Fibroblast of lung (primary cell): ENCODE results near the gene PTDSS2. TPM values are rescaled to one million over a fixed set of nuclear protein-coding genes. Genes with fewer than 3 reads are reported as not detected.

Source experiments
- DNase-seq, 2 donors: peaks; one replicate each; pipeline versions ENCODE4 v3.0.0 to v3.0.0-alpha.2; 2010; ENCODE audit warnings: low read depth in 2 of 2
- H2AFZ ChIP-seq: 2 replicates; pipeline ENCODE4 v1.5.1; 2012; ENCODE audit warnings: low read length, control low read depth, inconsistent platforms
- H3K27ac ChIP-seq: 2 replicates; pipeline ENCODE4 v1.5.1; 2011; ENCODE audit warnings: low read length, control low read depth; ENCODE audit not compliant: insufficient read depth
- H3K27me3 ChIP-seq: 2 replicates; pipeline ENCODE4 v1.5.1; 2011; ENCODE audit warnings: mild to moderate bottlenecking, low read length; ENCODE audit not compliant: control insufficient read depth, insufficient read depth
- H3K36me3 ChIP-seq: 2 replicates; pipeline ENCODE4 v1.5.1; 2011; ENCODE audit warnings: low read length; ENCODE audit not compliant: control insufficient read depth, insufficient read depth
- H3K4me1 ChIP-seq: 2 replicates; pipeline ENCODE4 v1.5.1; 2011; ENCODE audit warnings: low read length; ENCODE audit not compliant: control insufficient read depth, insufficient read depth; ENCODE audit errors: extremely low read depth
- H3K4me2 ChIP-seq: 2 replicates; pipeline ENCODE4 v1.5.1; 2011; ENCODE audit warnings: low read length, control low read depth; ENCODE audit not compliant: insufficient read depth; ENCODE audit errors: extremely low read depth
- H3K4me3 ChIP-seq, 4 experiments: fragments of 200-600 bp in 1 of 4; sonication (generic) in 1 of 4; replicated peaks in 1 of 4; 2 replicates each; pipeline ENCODE4 v1.5.1; 2011 to 2016; ENCODE audit warnings: low read length in 4 of 4, low read depth in 3 of 4, mild to moderate bottlenecking in 3 of 4, control low read depth in 2 of 4, inconsistent platforms in 1 of 4, mixed read lengths in 1 of 4; ENCODE audit not compliant: insufficient read depth in 1 of 4; ENCODE audit errors: control extremely low read depth in 1 of 4
- H3K79me2 ChIP-seq: 2 replicates; pipeline ENCODE4 v1.5.1; 2012; ENCODE audit warnings: mild to moderate bottlenecking, low read length, inconsistent platforms; ENCODE audit not compliant: control insufficient read depth, insufficient read depth
- H3K9ac ChIP-seq: 2 replicates; pipeline ENCODE4 v1.5.1; 2011; ENCODE audit warnings: mild to moderate bottlenecking, low read length, control low read depth; ENCODE audit not compliant: insufficient read depth
- H3K9me3 ChIP-seq: 2 replicates; pipeline ENCODE4 v1.5.1; 2012; ENCODE audit warnings: low read depth, low read length; ENCODE audit not compliant: control insufficient read depth, insufficient read depth
- H4K20me1 ChIP-seq: 2 replicates; pipeline ENCODE4 v1.5.1; 2011; ENCODE audit warnings: low read length; ENCODE audit not compliant: control insufficient read depth, insufficient read depth; ENCODE audit errors: extremely low read depth
- EZH2 ChIP-seq: IDR thresholded peaks from 2 replicates; pipeline ENCODE4 v1.5.1; 2012; ENCODE audit warnings: low read length, control low read depth, mild to moderate bottlenecking; ENCODE audit errors: missing control alignments
- polyA plus RNA-seq, 2 donors: library from polyadenylated mRNA; depleted of rRNA in 1 of 2; stranded (reverse) in 1 of 2; unstranded in 1 of 2; fragments of >200 nt; gene quantifications; 2 replicates each; pipeline ENCODE4 v1.2.1, GENCODE V29; 2011 to 2012; ENCODE audit warnings: missing spikeins in 1 of 2
- total RNA-seq: library from RNA; depleted of rRNA; stranded (reverse); fragments of >200 nt; gene quantifications from 2 replicates; pipeline ENCODE4 v1.2.1, GENCODE V29; 2014
- TF ChIP-seq, protein P1 (sequence below), 2 donors: IDR thresholded peaks in 1 of 2; conservative IDR thresholded peaks in 1 of 2; 1 replicate in 1 of 2; 2 replicates in 1 of 2; pipeline ENCODE4 v1.5.1; 2011 to 2012; ENCODE audit warnings: low read length in 2 of 2, control low read depth in 1 of 2, inconsistent platforms in 1 of 2, low read depth in 1 of 2, mild to moderate bottlenecking in 1 of 2

The PTDSS2 gene
- total and polyA plus RNA-seq, 2 donors (not counting 1 experiment from before 2014, with no cell fraction given): 17.4 to 36.7 TPM

DNA sequence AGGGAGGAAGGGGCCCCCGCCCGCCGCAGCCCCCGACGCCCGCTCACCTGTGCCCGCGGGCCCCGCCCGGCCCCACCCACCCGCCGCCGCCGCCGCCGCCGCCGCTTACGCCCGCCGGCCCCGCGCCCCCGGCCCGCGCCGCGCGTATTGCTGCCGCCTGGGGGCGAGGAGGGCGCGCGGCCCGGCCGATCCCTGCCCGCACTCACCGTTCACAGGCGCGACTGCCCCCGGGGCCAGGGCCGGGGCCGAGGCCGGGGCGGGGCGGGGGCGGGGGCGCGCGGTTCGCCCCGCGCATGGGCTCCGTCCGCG, 85.1 kb downstream of the PTDSS2 start:
- DNase-seq: no peak
- Histone ChIP-seq H3K4me2 (no peak overlapping the region), H3K27ac (no peak overlapping the region), H3K27me3 (no peaks in the 10 kb centered on the region), H3K79me2 (peaks cover 12% of the 10 kb centered on the region), H3K4me3 (peak overlapping the region in 2 of 4 experiments; percentile 78 to 85), H4K20me1 (no peaks in the 10 kb centered on the region), H3K9me3 (no peaks in the 10 kb centered on the region), H2AFZ (no peak overlapping the region), H3K9ac (peak overlapping the region; percentile 69), H3K36me3 (peaks cover 14% of the 10 kb centered on the region), H3K4me1 (no peaks in the 10 kb centered on the region)
- TF ChIP-seq, protein P1, sequence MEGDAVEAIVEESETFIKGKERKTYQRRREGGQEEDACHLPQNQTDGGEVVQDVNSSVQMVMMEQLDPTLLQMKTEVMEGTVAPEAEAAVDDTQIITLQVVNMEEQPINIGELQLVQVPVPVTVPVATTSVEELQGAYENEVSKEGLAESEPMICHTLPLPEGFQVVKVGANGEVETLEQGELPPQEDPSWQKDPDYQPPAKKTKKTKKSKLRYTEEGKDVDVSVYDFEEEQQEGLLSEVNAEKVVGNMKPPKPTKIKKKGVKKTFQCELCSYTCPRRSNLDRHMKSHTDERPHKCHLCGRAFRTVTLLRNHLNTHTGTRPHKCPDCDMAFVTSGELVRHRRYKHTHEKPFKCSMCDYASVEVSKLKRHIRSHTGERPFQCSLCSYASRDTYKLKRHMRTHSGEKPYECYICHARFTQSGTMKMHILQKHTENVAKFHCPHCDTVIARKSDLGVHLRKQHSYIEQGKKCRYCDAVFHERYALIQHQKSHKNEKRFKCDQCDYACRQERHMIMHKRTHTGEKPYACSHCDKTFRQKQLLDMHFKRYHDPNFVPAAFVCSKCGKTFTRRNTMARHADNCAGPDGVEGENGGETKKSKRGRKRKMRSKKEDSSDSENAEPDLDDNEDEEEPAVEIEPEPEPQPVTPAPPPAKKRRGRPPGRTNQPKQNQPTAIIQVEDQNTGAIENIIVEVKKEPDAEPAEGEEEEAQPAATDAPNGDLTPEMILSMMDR (conservative IDR thresholded peaks at IDR 0.05 in 1 of 2, IDR thresholded peaks at IDR 0.05 in 1 of 2; ENCODE audit: low read depth in 1 of 2, low read length in 2 of 2): no peak
- no peak for TF ChIP-seq EZH2

DNA sequence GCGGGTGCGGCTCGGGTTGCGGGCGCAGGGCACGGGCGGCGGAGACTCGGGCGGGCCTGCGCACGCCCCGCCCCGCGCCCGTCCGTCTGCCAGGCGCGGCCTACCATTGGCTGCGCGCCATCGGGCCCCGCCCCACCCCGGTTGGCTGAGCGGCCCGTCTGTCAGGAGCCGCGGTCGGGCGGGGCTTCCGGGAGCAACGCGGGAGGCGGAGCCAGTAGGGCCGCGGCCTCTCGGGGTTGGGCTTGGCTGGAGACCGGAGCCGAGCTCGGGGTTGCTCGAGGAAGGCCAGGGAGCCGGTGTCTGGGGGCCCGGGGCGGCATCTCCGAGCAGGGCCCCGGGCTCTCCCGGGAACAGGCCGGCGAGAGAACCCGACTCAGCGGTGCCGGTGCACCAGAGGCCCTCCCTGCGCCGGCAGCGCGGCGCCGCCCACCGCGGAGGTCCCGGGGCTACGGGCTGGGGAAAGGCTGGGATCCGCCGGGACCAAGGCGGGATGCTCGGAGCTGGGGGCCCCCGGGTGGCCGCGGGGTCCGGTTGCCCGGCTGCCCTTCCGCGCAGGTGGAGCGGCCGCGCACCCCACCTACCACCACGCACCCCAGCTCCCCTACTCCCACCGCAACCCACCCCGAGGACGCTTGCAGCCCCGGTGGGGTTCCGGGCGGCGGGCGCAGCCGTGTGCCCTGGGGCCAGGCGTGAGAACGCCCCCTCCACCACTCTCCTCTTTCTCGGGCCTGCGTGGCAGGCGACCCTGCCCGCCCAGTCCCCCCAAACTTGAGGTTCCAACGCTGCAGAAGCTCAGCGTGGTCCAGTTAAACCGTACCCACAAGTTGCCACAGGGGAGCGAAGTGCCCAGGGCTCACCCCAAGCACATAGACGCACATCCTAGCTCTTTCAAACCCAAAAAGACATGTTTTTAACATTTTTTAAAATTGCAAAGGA, 85.7 kb downstream of the PTDSS2 start, which contains the start of gene HRAS:
TSS of gene HRAS (minus strand) at position 58 of the 936 bp plus-strand sequence.
- H3K79me2 ChIP-seq: peaks cover 12% of the 10 kb centered on the region

More for the DNA sequence above, 85.7 kb downstream of the PTDSS2 start, which contains the start of gene HRAS:
- H2AFZ ChIP-seq: no peak within 1 kb of the TSS
- TF ChIP-seq EZH2: no peak
- TF ChIP-seq, protein P1 (conservative IDR thresholded peaks at IDR 0.05 in 1 of 2, IDR thresholded peaks at IDR 0.05 in 1 of 2; ENCODE audit: low read depth in 1 of 2, low read length in 2 of 2): no peak
- peak within 1 kb of the TSS; percentile 84 for H3K9ac ChIP-seq
- H3K4me2 ChIP-seq: peak within 1 kb of the TSS; percentile 94
- H3K36me3 ChIP-seq: peaks cover 13% of the 10 kb centered on the region
- H3K9me3 ChIP-seq: no peaks in the 10 kb centered on the region
- H4K20me1 ChIP-seq: no peaks in the 10 kb centered on the region
- H3K27me3 ChIP-seq: no peaks in the 10 kb centered on the region
- H3K4me1 ChIP-seq: no peaks in the 10 kb centered on the region
- peak within 1 kb of the TSS; percentile 63 to 89 (median 82) for H3K4me3 ChIP-seq
- peak; percentile 91 to 94 for DNase-seq
- peak within 1 kb of the TSS; percentile 61 for H3K27ac ChIP-seq
